K562 (cell line): Measurements from ENCODE around the gene ACVR2B. TPM values are rescaled to one million over a fixed set of nuclear protein-coding genes. Genes with fewer than 3 reads are reported as not detected.

Source experiments
- ATF3 ChIP-seq, 2 experiments: fragments of 450-650 bp in 1 of 2; sonication (generic) in 1 of 2; formaldehyde crosslinking in 1 of 2; IDR thresholded peaks in 1 of 2; conservative IDR thresholded peaks in 1 of 2; 2 replicates each; pipeline versions ENCODE4 v1.6.1 to v1.8.1; 2016 to 2023; ENCODE audit warnings: mild to moderate bottlenecking in 2 of 2, moderate library complexity in 2 of 2, inconsistent platforms in 1 of 2, missing genetic modification reagents in 1 of 2
- CBX5 ChIP-seq: IDR thresholded peaks from 2 replicates; pipeline ENCODE4 v1.6.1; 2014; ENCODE audit warnings: low read depth, borderline replicate concordance
- CREB3 ChIP-seq: fragments of 450-650 bp; conservative IDR thresholded peaks from 2 replicates; pipeline ENCODE4 v1.6.1; 2016; ENCODE audit warnings: missing genetic modification characterization, low read depth, mild to moderate bottlenecking, missing compliant biosample characterization, moderate library complexity
- CTCFL ChIP-seq: IDR thresholded peaks from 2 replicates; pipeline ENCODE4 v1.6.1; 2011; ENCODE audit warnings: borderline replicate concordance, low read depth, mild to moderate bottlenecking, moderate library complexity, low read length; ENCODE audit not compliant: insufficient read depth, poor library complexity, severe bottlenecking
- EP400 ChIP-seq: fragments of 450-650 bp; IDR thresholded peaks from 2 replicates; pipeline ENCODE4 v1.6.1; 2017; ENCODE audit warnings: antibody characterized with exemption, mild to moderate bottlenecking, moderate library complexity
- FOXK2 ChIP-seq, 2 experiments: fragments of 450-650 bp; IDR thresholded peaks in 1 of 2; conservative IDR thresholded peaks in 1 of 2; 2 replicates each; pipeline ENCODE4 v1.6.1; 2016; ENCODE audit warnings: low read depth in 2 of 2, mild to moderate bottlenecking in 1 of 2
- HNRNPL ChIP-seq: fragments of 200-400 bp; formaldehyde crosslinking; IDR thresholded peaks from 2 replicates; pipeline ENCODE4 v1.6.1; 2017; ENCODE audit warnings: low read depth, mild to moderate bottlenecking, low read length
- KAT2B ChIP-seq: IDR thresholded peaks from one replicate; pipeline ENCODE4 v1.6.1; 2012; ENCODE audit warnings: low read depth, mild to moderate bottlenecking, control low read depth, inconsistent platforms, low read length, moderate library complexity
- MAFG ChIP-seq: fragments of 450-650 bp; conservative IDR thresholded peaks from 2 replicates; pipeline ENCODE4 v1.6.1; 2016; ENCODE audit warnings: missing genetic modification characterization, missing compliant biosample characterization
- NFE2 ChIP-seq: IDR thresholded peaks from 2 replicates; pipeline ENCODE4 v1.6.1; 2014; ENCODE audit warnings: antibody characterized with exemption, low read depth
- NR0B1 ChIP-seq: fragments of 450-650 bp; IDR thresholded peaks from one replicate; pipeline ENCODE4 v1.6.1; 2018; ENCODE audit warnings: mild to moderate bottlenecking, moderate library complexity; ENCODE audit not compliant: partially characterized antibody
- PHF21A ChIP-seq: fragments of 450-650 bp; IDR thresholded peaks from 2 replicates; pipeline ENCODE4 v1.6.1; 2017; ENCODE audit warnings: low read depth, borderline replicate concordance
- SMAD4 ChIP-seq: fragments of 250-450 bp; sonication (Bioruptor Pico); conservative IDR thresholded peaks from 2 replicates; pipeline ENCODE4 v1.8.0; 2021; ENCODE audit warnings: inconsistent platforms, mild to moderate bottlenecking, moderate library complexity
- SMARCB1 ChIP-seq: IDR thresholded peaks from 2 replicates; pipeline ENCODE4 v1.6.1; 2011; ENCODE audit warnings: improper control_type of control experiment, low read depth; ENCODE audit not compliant: insufficient read length
- SRSF7 ChIP-seq: fragments of 200-400 bp; formaldehyde crosslinking; optimal IDR thresholded peaks from 2 replicates; pipeline ENCODE3; 2017; ENCODE audit warnings: mild to moderate bottlenecking, low read depth, low read length
- STAG1 ChIP-seq: sonication (generic); formaldehyde crosslinking; IDR thresholded peaks from 2 replicates; pipeline ENCODE4 v1.5.0; 2020; ENCODE audit warnings: missing genetic modification reagents, borderline replicate concordance
- ZFP36 ChIP-seq: fragments of 150-350 bp; IDR thresholded peaks from 2 replicates; pipeline ENCODE4 v1.6.1; 2018; ENCODE audit warnings: low read length, low read depth; ENCODE audit not compliant: partially characterized antibody
- ZNF12 ChIP-seq: sonication (generic); formaldehyde crosslinking; IDR thresholded peaks from 2 replicates; pipeline ENCODE4 v1.4.0; 2020; ENCODE audit warnings: mild to moderate bottlenecking, missing genetic modification reagents
- ZNF143 ChIP-seq: sonication (generic); formaldehyde crosslinking; IDR thresholded peaks from 2 replicates; pipeline ENCODE4 v1.9.0; 2022; ENCODE audit warnings: mild to moderate bottlenecking, missing genetic modification reagents
- ZNF23 ChIP-seq: fragments of 250-450 bp; sonication (Bioruptor Pico); IDR thresholded peaks from 2 replicates; pipeline ENCODE4 v1.4.0; 2020; ENCODE audit warnings: mild to moderate bottlenecking
- ZNF239 ChIP-seq: fragments of 250-450 bp; sonication (Bioruptor Pico); IDR thresholded peaks from 2 replicates; pipeline ENCODE4 v1.4.0; 2020; ENCODE audit warnings: mild to moderate bottlenecking
- polyA plus RNA-seq, 8 experiments: library from polyadenylated mRNA; depleted of rRNA in 4 of 8; stranded (reverse) in 5 of 8; unstranded in 3 of 8; fragments of >200 nt; fragmentation: Nextera tagmentation in 2 of 8; fragmentation: Illumina TruSeq in 1 of 8; extraction: Ambion mirVana in 2 of 8; extraction: Trizol in 1 of 8; gene quantifications; 2 replicates each; pipeline versions ENCODE4 v1.2.1 to v1.2.3, GENCODE V29; 2011 to 2014; ENCODE audit warnings: inconsistent platforms in 1 of 8, missing spikeins in 1 of 8
- total RNA-seq, 7 experiments: library from RNA; depleted of rRNA in 6 of 7; stranded (reverse); fragments of >200 nt in 6 of 7; fragmentation: Illumina TruSeq in 2 of 7; extraction: Trizol in 2 of 7; gene quantifications; 2 replicates each; pipeline versions ENCODE4 v1.2.1 to v1.2.3, GENCODE V29; 2011 to 2021; ENCODE audit warnings: low replicate concordance in 1 of 7
- TF ChIP-seq, protein P1 (sequence below): IDR thresholded peaks from 2 replicates; pipeline ENCODE4 v1.6.1; 2011; ENCODE audit not compliant: insufficient read length; ENCODE audit errors: extremely low read depth
- TF ChIP-seq, protein P2 (sequence below): sonication (generic); formaldehyde crosslinking; IDR thresholded peaks from 2 replicates; pipeline ENCODE4 v1.8.0; 2022; ENCODE audit warnings: mild to moderate bottlenecking, missing genetic modification reagents

Gene ACVR2B
- total and polyA plus RNA-seq, 9 of the 15 experiments (the other 6 are each of a cell fraction or from before 2014, with no cell fraction given), result 1.8 to 23.7 (median 7.1) TPM

- no peak for TF ChIP-seq FOXK2 (conservative IDR thresholded peaks at IDR 0.05 in 1 of 2, IDR thresholded peaks at IDR 0.05 in 1 of 2; ENCODE audit: low read depth in 2 of 2)
- no peak for TF ChIP-seq CBX5
- no peak for TF ChIP-seq PHF21A
- TF ChIP-seq SMARCB1, result no peak
- peak; percentile 81 for TF ChIP-seq ZNF239 (CRISPR knock-in tag)
- no peak for TF ChIP-seq CTCFL
- TF ChIP-seq MAFG (tag), result peak; percentile 93
- TF ChIP-seq KAT2B, result no peak
- TF ChIP-seq, protein P1, sequence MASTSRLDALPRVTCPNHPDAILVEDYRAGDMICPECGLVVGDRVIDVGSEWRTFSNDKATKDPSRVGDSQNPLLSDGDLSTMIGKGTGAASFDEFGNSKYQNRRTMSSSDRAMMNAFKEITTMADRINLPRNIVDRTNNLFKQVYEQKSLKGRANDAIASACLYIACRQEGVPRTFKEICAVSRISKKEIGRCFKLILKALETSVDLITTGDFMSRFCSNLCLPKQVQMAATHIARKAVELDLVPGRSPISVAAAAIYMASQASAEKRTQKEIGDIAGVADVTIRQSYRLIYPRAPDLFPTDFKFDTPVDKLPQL, result no peak
- peak; percentile 67; the same call in 1 of the 2 replicates for TF ChIP-seq NFE2
- no peak for TF ChIP-seq SMAD4 (CRISPR knock-in tag)
- no peak for TF ChIP-seq SRSF7
- TF ChIP-seq STAG1, result no peak
- TF ChIP-seq ATF3 (IDR thresholded peaks at IDR 0.05), result peak; percentile 60
- no peak for TF ChIP-seq ATF3 (CRISPR knock-in tag; conservative IDR thresholded peaks at IDR 0.05)
- TF ChIP-seq, protein P2, sequence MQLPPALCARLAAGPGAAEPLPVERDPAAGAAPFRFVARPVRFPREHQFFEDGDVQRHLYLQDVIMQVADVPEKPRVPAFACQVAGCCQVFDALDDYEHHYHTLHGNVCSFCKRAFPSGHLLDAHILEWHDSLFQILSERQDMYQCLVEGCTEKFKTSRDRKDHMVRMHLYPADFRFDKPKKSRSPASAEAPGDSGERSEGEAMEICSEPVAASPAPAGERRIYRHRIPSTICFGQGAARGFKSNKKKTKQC, result no peak
- peak; percentile 23; the same call in 1 of the 2 replicates for TF ChIP-seq EP400
- TF ChIP-seq NR0B1, result no peak
- no peak for TF ChIP-seq ZNF143
- no peak for TF ChIP-seq ZFP36
- no peak for TF ChIP-seq ZNF12 (CRISPR knock-in tag)
- no peak for TF ChIP-seq ZNF23 (CRISPR knock-in tag)
- TF ChIP-seq HNRNPL, result no peak
- no peak for TF ChIP-seq CREB3
Measured at GRCh38 chr3:38516669-38517068, 63.0 kb downstream of the ACVR2B start (continued).
